SK-N-SH (cell line): ENCODE results near the gene C1GALT1C1L. TPM values are rescaled to one million over a fixed set of nuclear protein-coding genes. Genes with fewer than 3 reads are reported as not detected.

Source experiments
- CTCF ChIA-PET: fragments of 300-600, 350-600 bp; formaldehyde crosslinking; extraction: SDS; loops from one replicate; lab custom pipeline; 2021; lab: Yijun Ruan, JAX
- POLR2A ChIA-PET: fragments of 350-600 bp; sonication (Branson Sonifier 250); formaldehyde crosslinking; extraction: SDS; loops from one replicate; lab custom pipeline; 2020; ENCODE audit warnings: antibody characterized with exemption, inconsistent platforms; lab: Yijun Ruan, JAX
- DNase-seq: peaks from one replicate; pipeline ENCODE4 v3.0.0; 2012
- H2AFZ ChIP-seq: fragments of 200-600 bp; sonication (generic); 2 replicates; pipeline ENCODE4 v1.8.1; 2016; ENCODE audit warnings: antibody characterized with exemption, mild to moderate bottlenecking, low read depth
- H3F3A ChIP-seq: fragments of 200-600 bp; sonication (generic); replicated peaks from 2 replicates; pipeline ENCODE3; 2016; ENCODE audit warnings: antibody characterized with exemption, mild to moderate bottlenecking; ENCODE audit not compliant: insufficient read depth
- H3K27ac ChIP-seq, 2 experiments: fragments of 200-500 bp in 1 of 2; fragments of 200-600 bp in 1 of 2; sonication (Bioruptor generic) in 1 of 2; sonication (generic), shearing (Covaris generic) in 1 of 2; 2 replicates each; pipeline versions ENCODE4 v1.5.1 to v1.6.1; 2014 to 2016; ENCODE audit warnings: low read depth in 2 of 2, inconsistent platforms in 1 of 2, low read length in 1 of 2, mild to moderate bottlenecking in 1 of 2, mixed read lengths in 1 of 2
- H3K27me3 ChIP-seq: fragments of 200-600 bp; sonication (generic), shearing (Covaris generic); 2 replicates; pipeline ENCODE4 v1.6.1; 2016; ENCODE audit warnings: mixed run types; ENCODE audit not compliant: insufficient read depth
- H3K36me3 ChIP-seq, 2 experiments: fragments of 200-500 bp in 1 of 2; fragments of 200-600 bp in 1 of 2; sonication (Bioruptor generic) in 1 of 2; sonication (generic) in 1 of 2; replicated peaks in 1 of 2; 2 replicates each; pipeline versions ENCODE3 to v1.5.1; 2014 to 2016; ENCODE audit warnings: low read length in 1 of 2, mild to moderate bottlenecking in 1 of 2; ENCODE audit not compliant: insufficient read depth in 2 of 2, control insufficient read depth in 1 of 2
- H3K4me1 ChIP-seq, 2 experiments: fragments of 200-500 bp in 1 of 2; fragments of 200-600 bp in 1 of 2; sonication (Bioruptor generic) in 1 of 2; sonication (generic), shearing (Covaris generic) in 1 of 2; 2 replicates each; pipeline versions ENCODE4 v1.5.1 to v1.6.1; 2014 to 2016; ENCODE audit warnings: low read depth in 1 of 2, low read length in 1 of 2, mixed run types in 1 of 2; ENCODE audit not compliant: insufficient read depth in 2 of 2, control insufficient read depth in 1 of 2
- H3K4me2 ChIP-seq: fragments of 200-600 bp; sonication (generic), shearing (Covaris generic); 2 replicates; pipeline ENCODE4 v1.6.1; 2017; ENCODE audit warnings: mixed run types
- H3K4me3 ChIP-seq, 2 experiments: fragments of 200-500 bp in 1 of 2; fragments of 200-600 bp in 1 of 2; sonication (Bioruptor generic) in 1 of 2; sonication (generic), shearing (Covaris generic) in 1 of 2; 2 replicates each; pipeline versions ENCODE4 v1.5.1 to v1.8.1; 2014 to 2016; ENCODE audit warnings: low read depth in 2 of 2, inconsistent platforms in 1 of 2, low read length in 1 of 2, mild to moderate bottlenecking in 1 of 2, mixed read lengths in 1 of 2, moderate library complexity in 1 of 2
- H3K79me2 ChIP-seq: fragments of 200-600 bp; sonication (generic); 2 replicates; pipeline ENCODE4 v1.8.1; 2017; ENCODE audit warnings: mild to moderate bottlenecking; ENCODE audit not compliant: insufficient read depth
- H3K9ac ChIP-seq: fragments of 200-600 bp; sonication (generic); 2 replicates; pipeline ENCODE4 v1.6.1; 2017; ENCODE audit warnings: mixed run types
- H3K9me2 ChIP-seq: fragments of 200-600 bp; sonication (generic); 2 replicates; pipeline ENCODE4 v1.6.1; 2017; ENCODE audit warnings: mixed run types
- H3K9me3 ChIP-seq: fragments of 200-600 bp; sonication (generic); 2 replicates; pipeline ENCODE4 v1.6.1; 2017; ENCODE audit warnings: mixed run types, mild to moderate bottlenecking, moderate library complexity
- H4K20me1 ChIP-seq: fragments of 200-600 bp; sonication (generic); 2 replicates; pipeline ENCODE4 v1.6.1; 2017; ENCODE audit warnings: mild to moderate bottlenecking, mixed run types; ENCODE audit not compliant: insufficient read depth
- ELF1 ChIP-seq: IDR thresholded peaks from 2 replicates; pipeline ENCODE4 v1.4.0; 2012
- EZH2phosphoT487 ChIP-seq: fragments of 200-600 bp; sonication (generic); IDR thresholded peaks from 2 replicates; pipeline ENCODE4 v1.6.1; 2017; ENCODE audit warnings: low read depth, mixed run types, mild to moderate bottlenecking, antibody characterized with exemption, moderate library complexity, borderline replicate concordance
- FOXM1 ChIP-seq: IDR thresholded peaks from 2 replicates; pipeline ENCODE4 v1.4.0; 2012; ENCODE audit warnings: low read depth, mild to moderate bottlenecking
- GABPA ChIP-seq: IDR thresholded peaks from 2 replicates; pipeline ENCODE4 v1.4.0; 2012; ENCODE audit warnings: low read depth, mild to moderate bottlenecking
- JUND ChIP-seq: IDR thresholded peaks from 2 replicates; pipeline ENCODE4 v1.4.0; 2012
- RAD21 ChIP-seq: IDR thresholded peaks from 2 replicates; pipeline ENCODE4 v1.6.1; 2012; ENCODE audit warnings: mild to moderate bottlenecking, low read length
- RFX5 ChIP-seq: IDR thresholded peaks from 2 replicates; pipeline ENCODE4 v1.6.1; 2012; ENCODE audit warnings: mild to moderate bottlenecking, improper control_type of control experiment, low read length
- RXRA ChIP-seq: IDR thresholded peaks from 2 replicates; pipeline ENCODE4 v1.4.0; 2012; ENCODE audit warnings: low read depth, mild to moderate bottlenecking, borderline replicate concordance
- TAF1 ChIP-seq: IDR thresholded peaks from 2 replicates; pipeline ENCODE4 v1.6.1; 2012; ENCODE audit warnings: low read depth, mild to moderate bottlenecking, low read length, moderate library complexity, borderline replicate concordance
- YY1 ChIP-seq: IDR thresholded peaks from 2 replicates; pipeline ENCODE4 v1.4.0; 2012; ENCODE audit warnings: low read depth, mild to moderate bottlenecking
- WGBS: methylation state at CpG from one replicate; pipeline ENCODE4 v1.1.6; 2017; ENCODE audit warnings: low lambda C conversion rate; 5-methylcytosine and 5-hydroxymethylcytosine counted together
- polyA plus RNA-seq, 3 experiments: library from polyadenylated mRNA; depleted of rRNA; stranded (reverse); fragments of >200 nt; gene quantifications; 2 replicates each; pipeline ENCODE4 v1.2.3, GENCODE V29; 2012
- TF ChIP-seq, protein P1 (sequence below): IDR thresholded peaks from 2 replicates; pipeline ENCODE4 v1.4.0; 2012; ENCODE audit warnings: low read depth
- TF ChIP-seq, protein P2 (sequence below): IDR thresholded peaks from 2 replicates; pipeline ENCODE4 v1.6.1; 2012; ENCODE audit warnings: mild to moderate bottlenecking, low read depth, low read length, moderate library complexity
- TF ChIP-seq, protein P3 (sequence below): fragments of 200-600 bp; sonication (generic); IDR thresholded peaks from 2 replicates; pipeline ENCODE4 v1.6.1; 2017; ENCODE audit warnings: antibody characterized with exemption, mild to moderate bottlenecking, moderate library complexity

C1GALT1C1L gene
- polyA plus RNA-seq, 1 of the 3 experiments (the other 2 are of a cell fraction): 2.6 TPM

- DNase-seq: no peak
- Histone ChIP-seq H3K4me2 (peak overlapping the region; percentile 12; the same call in 1 of the 2 replicates), H3K27ac (no peak overlapping the region), H4K20me1 (no peaks in the 10 kb centered on the region), H3K9me3 (no peaks in the 10 kb centered on the region), H3K4me3 (no peak overlapping the region), H3K79me2 (no peaks in the 10 kb centered on the region), H3K9ac (no peak overlapping the region), H3K4me1 (peaks cover 0 to 9% of the 10 kb centered on the region in 2 experiments; a peak in 1 of 4 replicates), H2AFZ (peak overlapping the region; percentile 26; the same call in 1 of the 2 replicates), H3K36me3 (no peaks in the 10 kb centered on the region), H3K27me3 (no peaks in the 10 kb centered on the region), H3K9me2 (no peaks in the 10 kb centered on the region), H3F3A (no peaks in the 10 kb centered on the region)
- WGBS: 26% methylated on average over 2 of the region's 2 CpGs
- CTCF ChIA-PET: no interaction called here
- TF ChIP-seq EZH2phosphoT487 (no peak), FOXM1 (no peak), RFX5 (no peak), GABPA (no peak), ELF1 (no peak), RAD21 (no peak)
- POLR2A ChIA-PET: no interaction called here
Measured at GRCh38 chr2:43714164-43714563, 37.9 kb upstream of the C1GALT1C1L start.

DNA sequence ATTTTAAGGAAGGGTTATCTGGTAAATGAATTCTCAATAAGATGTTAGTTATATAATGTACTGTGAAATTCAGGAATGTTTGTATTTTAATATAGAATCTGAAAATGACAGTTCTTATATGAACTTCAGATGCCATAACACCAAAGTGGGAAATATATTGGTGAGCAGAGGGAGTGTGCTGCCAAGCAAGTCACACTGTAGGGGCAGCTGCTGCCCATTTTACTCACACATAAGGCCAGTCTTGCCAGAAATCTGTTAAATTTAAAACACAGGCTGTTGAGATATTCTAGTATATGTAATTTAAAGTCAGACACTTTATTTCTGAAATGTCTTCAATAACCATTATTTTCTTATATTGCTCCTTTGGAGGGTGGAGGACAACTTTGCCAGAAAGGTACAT is 34.6 kb upstream of the C1GALT1C1L start:
- no peak for TF ChIP-seq RXRA
- no peak for TF ChIP-seq JUND
- TF ChIP-seq, protein P1, sequence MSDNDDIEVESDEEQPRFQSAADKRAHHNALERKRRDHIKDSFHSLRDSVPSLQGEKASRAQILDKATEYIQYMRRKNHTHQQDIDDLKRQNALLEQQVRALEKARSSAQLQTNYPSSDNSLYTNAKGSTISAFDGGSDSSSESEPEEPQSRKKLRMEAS: no peak
- TF ChIP-seq YY1: no peak
- no peak for TF ChIP-seq TAF1
- TF ChIP-seq, protein P2, sequence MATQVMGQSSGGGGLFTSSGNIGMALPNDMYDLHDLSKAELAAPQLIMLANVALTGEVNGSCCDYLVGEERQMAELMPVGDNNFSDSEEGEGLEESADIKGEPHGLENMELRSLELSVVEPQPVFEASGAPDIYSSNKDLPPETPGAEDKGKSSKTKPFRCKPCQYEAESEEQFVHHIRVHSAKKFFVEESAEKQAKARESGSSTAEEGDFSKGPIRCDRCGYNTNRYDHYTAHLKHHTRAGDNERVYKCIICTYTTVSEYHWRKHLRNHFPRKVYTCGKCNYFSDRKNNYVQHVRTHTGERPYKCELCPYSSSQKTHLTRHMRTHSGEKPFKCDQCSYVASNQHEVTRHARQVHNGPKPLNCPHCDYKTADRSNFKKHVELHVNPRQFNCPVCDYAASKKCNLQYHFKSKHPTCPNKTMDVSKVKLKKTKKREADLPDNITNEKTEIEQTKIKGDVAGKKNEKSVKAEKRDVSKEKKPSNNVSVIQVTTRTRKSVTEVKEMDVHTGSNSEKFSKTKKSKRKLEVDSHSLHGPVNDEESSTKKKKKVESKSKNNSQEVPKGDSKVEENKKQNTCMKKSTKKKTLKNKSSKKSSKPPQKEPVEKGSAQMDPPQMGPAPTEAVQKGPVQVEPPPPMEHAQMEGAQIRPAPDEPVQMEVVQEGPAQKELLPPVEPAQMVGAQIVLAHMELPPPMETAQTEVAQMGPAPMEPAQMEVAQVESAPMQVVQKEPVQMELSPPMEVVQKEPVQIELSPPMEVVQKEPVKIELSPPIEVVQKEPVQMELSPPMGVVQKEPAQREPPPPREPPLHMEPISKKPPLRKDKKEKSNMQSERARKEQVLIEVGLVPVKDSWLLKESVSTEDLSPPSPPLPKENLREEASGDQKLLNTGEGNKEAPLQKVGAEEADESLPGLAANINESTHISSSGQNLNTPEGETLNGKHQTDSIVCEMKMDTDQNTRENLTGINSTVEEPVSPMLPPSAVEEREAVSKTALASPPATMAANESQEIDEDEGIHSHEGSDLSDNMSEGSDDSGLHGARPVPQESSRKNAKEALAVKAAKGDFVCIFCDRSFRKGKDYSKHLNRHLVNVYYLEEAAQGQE: no peak
- TF ChIP-seq, protein P3, sequence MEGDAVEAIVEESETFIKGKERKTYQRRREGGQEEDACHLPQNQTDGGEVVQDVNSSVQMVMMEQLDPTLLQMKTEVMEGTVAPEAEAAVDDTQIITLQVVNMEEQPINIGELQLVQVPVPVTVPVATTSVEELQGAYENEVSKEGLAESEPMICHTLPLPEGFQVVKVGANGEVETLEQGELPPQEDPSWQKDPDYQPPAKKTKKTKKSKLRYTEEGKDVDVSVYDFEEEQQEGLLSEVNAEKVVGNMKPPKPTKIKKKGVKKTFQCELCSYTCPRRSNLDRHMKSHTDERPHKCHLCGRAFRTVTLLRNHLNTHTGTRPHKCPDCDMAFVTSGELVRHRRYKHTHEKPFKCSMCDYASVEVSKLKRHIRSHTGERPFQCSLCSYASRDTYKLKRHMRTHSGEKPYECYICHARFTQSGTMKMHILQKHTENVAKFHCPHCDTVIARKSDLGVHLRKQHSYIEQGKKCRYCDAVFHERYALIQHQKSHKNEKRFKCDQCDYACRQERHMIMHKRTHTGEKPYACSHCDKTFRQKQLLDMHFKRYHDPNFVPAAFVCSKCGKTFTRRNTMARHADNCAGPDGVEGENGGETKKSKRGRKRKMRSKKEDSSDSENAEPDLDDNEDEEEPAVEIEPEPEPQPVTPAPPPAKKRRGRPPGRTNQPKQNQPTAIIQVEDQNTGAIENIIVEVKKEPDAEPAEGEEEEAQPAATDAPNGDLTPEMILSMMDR: no peak
- TF ChIP-seq, all 33 proteins: peak for 0
- ChIA-PET POLR2A (no interaction called here), CTCF (interaction anchor here (1.0 kb wide), 1 partner anchor 14 kb away, joined by 3 read pairs; no protein-coding TSS in a partner anchor)
- H3K36me3 ChIP-seq: no peaks in the 10 kb centered on the region
- H3K27me3 ChIP-seq: no peaks in the 10 kb centered on the region
- no peak overlapping the region for H3K4me2 ChIP-seq
- peaks cover 0 to 17% of the 10 kb centered on the region in 2 experiments; a peak in 2 of 4 replicates for H3K4me1 ChIP-seq
- no peak overlapping the region for H3K27ac ChIP-seq
- H2AFZ ChIP-seq: no peak overlapping the region
- no peak overlapping the region for H3K4me3 ChIP-seq
- no peaks in the 10 kb centered on the region for H3K9me3 ChIP-seq
- no peaks in the 10 kb centered on the region for H3F3A ChIP-seq
- no peak for DNase-seq
- no peaks in the 10 kb centered on the region for H4K20me1 ChIP-seq
- H3K9ac ChIP-seq: no peak overlapping the region
- no peaks in the 10 kb centered on the region for H3K9me2 ChIP-seq
- no peaks in the 10 kb centered on the region for H3K79me2 ChIP-seq
